GM18520 (cell line): ENCODE results near the gene NEUROG2.

Experiments used
- ATAC-seq: cut with Tn5 transposase; IDR thresholded peaks from one replicate; pipeline ENCODE4 v1.9.1; 2021; ENCODE audit not compliant: unreplicated experiment

NEUROG2 gene

GRCh38 chr4:112521123-112522023, 5.4 kb upstream of the NEUROG2 start:
- ATAC-seq: no peak

GRCh38 chr4:112520598-112521122, 4.7 kb upstream of the NEUROG2 start:
- ATAC-seq: no peak

GRCh38 chr4:112519689-112520597, 4.0 kb upstream of the NEUROG2 start:
- ATAC-seq: no peak

- no peak for ATAC-seq
Measured at GRCh38 chr4:112518675-112519074, 2.7 kb upstream of the NEUROG2 start.

GRCh38 chr4:112517911-112518310, 1.9 kb upstream of the NEUROG2 start:
- ATAC-seq: no peak

- peak; percentile 18 for ATAC-seq
Measured at GRCh38 chr4:112517067-112517634, 1.2 kb upstream of the NEUROG2 start.

GRCh38 chr4:112516471-112517066, 589 bp upstream of the NEUROG2 start:
- peak; percentile 19 for ATAC-seq

GRCh38 chr4:112515198-112516065, 548 bp downstream of the NEUROG2 start:
- peak; percentile 33 for ATAC-seq

- ATAC-seq: no peak
Measured at GRCh38 chr4:112514647-112515197, 1.3 kb downstream of the NEUROG2 start.

GRCh38 chr4:112513971-112514646, 1.9 kb downstream of the NEUROG2 start:
- ATAC-seq: no peak

GRCh38 chr4:112511803-112512118, 4.2 kb downstream of the NEUROG2 start:
- no peak for ATAC-seq

- ATAC-seq: no peak
Measured at GRCh38 chr4:112511093-112511802, 4.7 kb downstream of the NEUROG2 start.

GRCh38 chr4:112510291-112511092, 5.5 kb downstream of the NEUROG2 start:
- no peak for ATAC-seq

- no peak for ATAC-seq
Measured at GRCh38 chr4:112509243-112510141, 6.5 kb downstream of the NEUROG2 start.

- ATAC-seq: no peak
Measured at GRCh38 chr4:112508356-112508755, 7.6 kb downstream of the NEUROG2 start.

GRCh38 chr4:112504807-112505206, 11.2 kb downstream of the NEUROG2 start:
- ATAC-seq: no peak

- ATAC-seq: no peak
Measured at GRCh38 chr4:112502871-112503270, 13.1 kb downstream of the NEUROG2 start.
